H1 (cell line): Measurements from ENCODE around the gene PRRG2. TPM values are rescaled to one million over a fixed set of nuclear protein-coding genes. Genes with fewer than 3 reads are reported as not detected.

Source experiments
- ATF2 ChIP-seq: IDR thresholded peaks from 2 replicates; pipeline ENCODE4 v1.6.1; 2012; ENCODE audit warnings: low read length, inconsistent platforms
- BRCA1 ChIP-seq: IDR thresholded peaks from 2 replicates; pipeline ENCODE4 v1.6.1; 2012; ENCODE audit warnings: low read depth, low read length, improper control_type of control experiment
- CBX5 ChIP-seq: fragments of 300-800, 300-1000 bp; sonication (generic); IDR thresholded peaks from 2 replicates; pipeline ENCODE4 v1.7.1; 2016; ENCODE audit warnings: antibody characterized with exemption, low read length, low read depth
- GABPA ChIP-seq: IDR thresholded peaks from 2 replicates; pipeline ENCODE4 v1.6.1; 2011; ENCODE audit warnings: mild to moderate bottlenecking, low read length, moderate library complexity, borderline replicate concordance; ENCODE audit not compliant: insufficient read depth
- KDM4A ChIP-seq: IDR thresholded peaks from one replicate; pipeline ENCODE4 v1.7.1; 2012; ENCODE audit warnings: low read depth, mild to moderate bottlenecking, moderate library complexity, low read length, inconsistent platforms; ENCODE audit not compliant: severe bottlenecking
- RXRA ChIP-seq: IDR thresholded peaks from 2 replicates; pipeline ENCODE4 v1.6.1; 2011; ENCODE audit warnings: low read depth, mild to moderate bottlenecking, low read length, moderate library complexity; ENCODE audit not compliant: insufficient read depth
- SP4 ChIP-seq: IDR thresholded peaks from 2 replicates; pipeline ENCODE4 v1.6.1; 2012; ENCODE audit warnings: low read length, inconsistent platforms
- SRF ChIP-seq: IDR thresholded peaks from 2 replicates; pipeline ENCODE4 v1.6.1; 2011; ENCODE audit warnings: mild to moderate bottlenecking, low read depth, low read length, moderate library complexity
- TBP ChIP-seq: IDR thresholded peaks from 2 replicates; pipeline ENCODE4 v1.6.1; 2011; ENCODE audit warnings: low read depth, low read length, improper control_type of control experiment
- polyA plus RNA-seq, 7 experiments: library from polyadenylated mRNA; depleted of rRNA in 3 of 7; stranded (reverse) in 5 of 7; unstranded in 2 of 7; fragments of >200 nt in 5 of 7; fragments of 200-250 nt in 2 of 7; gene quantifications; 1 replicate in 5 of 7; 2 replicates in 1 of 7; 4 replicates in 1 of 7; pipeline versions ENCODE4 v1.2.1 to v1.2.3, GENCODE V29; 2011 to 2013; ENCODE audit warnings: missing spikeins in 2 of 7, mixed read lengths in 2 of 7
- total RNA-seq: library from RNA; stranded (reverse); fragmentation: NEBNext Ultra II Directional; extraction: Animal tissue kit (Norgen Biotek cat#: 25700); gene quantifications from 2 replicates; pipeline ENCODE4 v1.2.1, GENCODE V29; 2021

The PRRG2 gene
- total and polyA plus RNA-seq, 2 of the 8 experiments (the other 6 are each of a cell fraction or from before 2014, with no cell fraction given) = 4.1 to 5.6 TPM

- TF ChIP-seq ATF2 (no peak), TBP (no peak), KDM4A (no peak), GABPA (no peak), CBX5 (no peak), SP4 (no peak), RXRA (no peak), SRF (no peak), BRCA1 (no peak)
These were observed 58.4 kb downstream of the PRRG2 start (continued) for GRCh38 chr19:49639401-49640112.
